ENCODE data around the gene EPS8L2. TPM values are rescaled to one million over a fixed set of nuclear protein-coding genes. Genes with fewer than 3 reads are reported as not detected.

Gene EPS8L2
- total and polyA plus RNA-seq, 9 of the 15 experiments (the other 6 are each of a cell fraction or from before 2014, with no cell fraction given), result 0.75 to 17.0 (median 3.7) TPM

DNA sequence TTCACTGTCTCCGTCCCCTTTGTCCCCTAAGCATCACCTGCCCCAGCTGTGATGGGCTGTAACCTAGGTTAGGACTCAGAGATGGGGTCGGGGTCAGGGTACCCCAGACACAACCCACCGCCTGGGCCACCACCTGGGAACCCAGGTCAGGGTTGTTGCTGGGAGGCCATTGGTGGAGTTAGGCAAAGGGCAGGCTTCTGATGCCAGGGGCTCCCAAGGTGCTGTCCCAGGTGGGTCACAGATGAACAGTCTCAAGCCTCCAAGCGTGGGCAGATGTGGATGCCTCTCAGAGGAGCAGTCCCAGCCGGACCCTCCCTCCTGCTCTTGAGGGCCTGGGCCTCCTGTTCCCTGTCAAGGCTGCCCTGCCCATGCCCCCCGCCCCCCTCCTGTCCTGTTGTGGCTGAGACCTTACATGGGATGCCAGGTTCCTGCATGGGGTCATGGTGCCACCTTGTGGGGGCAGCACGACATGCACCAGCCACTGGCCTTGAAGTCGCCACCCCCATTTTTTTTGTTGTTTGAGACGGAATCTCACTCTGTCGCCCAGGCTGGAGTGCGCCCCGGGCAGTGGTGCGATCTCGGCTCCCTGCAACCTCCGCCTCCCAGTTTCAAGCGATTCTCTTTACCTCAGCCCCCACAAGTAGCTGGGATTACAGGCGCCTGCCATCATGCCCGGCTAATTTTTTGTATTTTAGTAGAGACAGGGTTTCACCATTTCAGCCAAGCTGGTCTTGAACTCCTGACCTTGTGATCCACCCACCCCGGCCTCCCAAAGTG is 59.2 kb downstream of the EPS8L2 start (continued):
- TF ChIP-seq, protein P1, sequence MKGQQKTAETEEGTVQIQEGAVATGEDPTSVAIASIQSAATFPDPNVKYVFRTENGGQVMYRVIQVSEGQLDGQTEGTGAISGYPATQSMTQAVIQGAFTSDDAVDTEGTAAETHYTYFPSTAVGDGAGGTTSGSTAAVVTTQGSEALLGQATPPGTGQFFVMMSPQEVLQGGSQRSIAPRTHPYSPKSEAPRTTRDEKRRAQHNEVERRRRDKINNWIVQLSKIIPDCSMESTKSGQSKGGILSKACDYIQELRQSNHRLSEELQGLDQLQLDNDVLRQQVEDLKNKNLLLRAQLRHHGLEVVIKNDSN (CRISPR knock-in tag; IDR thresholded peaks at IDR 0.05), result no peak
- TF ChIP-seq MED1 (CRISPR knock-in tag; IDR thresholded peaks at IDR 0.05; ENCODE audit: borderline replicate concordance) (no peak), E2F6 (IDR thresholded peaks at IDR 0.05; ENCODE audit: borderline replicate concordance in 1 of 2, extremely low read depth in 1 of 2, insufficient read depth in 1 of 2, insufficient read length in 1 of 2, low read depth in 1 of 2, low read length in 1 of 2, poor library complexity in 1 of 2, severe bottlenecking in 1 of 2) (no peak), TEAD4 (IDR thresholded peaks at IDR 0.05; ENCODE audit: low read length) (no peak), TEAD4 (CRISPR knock-in tag; IDR thresholded peaks at IDR 0.05; ENCODE audit: borderline replicate concordance) (no peak), ZNF239 (CRISPR knock-in tag; IDR thresholded peaks at IDR 0.05) (no peak), HOXB6 (CRISPR knock-in tag; IDR thresholded peaks at IDR 0.05; ENCODE audit: borderline replicate concordance) (no peak), SRSF3 (IDR thresholded peaks at IDR 0.05; ENCODE audit: insufficient read depth, low read length) (no peak), HNRNPL (IDR thresholded peaks at IDR 0.05; ENCODE audit: low read depth, low read length) (no peak), RFX7 (CRISPR knock-in tag; IDR thresholded peaks at IDR 0.05) (no peak), CBFA2T3 (IDR thresholded peaks at IDR 0.05) (no peak), ZNF324 (CRISPR knock-in tag; IDR thresholded peaks at IDR 0.05) (peak; percentile 27; the same call in 1 of the 2 replicates), ZFP1 (CRISPR knock-in tag; IDR thresholded peaks at IDR 0.05) (no peak), HDGF (IDR thresholded peaks at IDR 0.05) (no peak), SOX6 (IDR thresholded peaks at IDR 0.05) (no peak), ERF (CRISPR knock-in tag; IDR thresholded peaks at IDR 0.05) (peak; percentile 82), BRCA1 (IDR thresholded peaks at IDR 0.05) (no peak), BRCA1 (CRISPR knock-in tag; IDR thresholded peaks at IDR 0.05) (no peak), BRD4 (IDR thresholded peaks at IDR 0.05) (no peak), HOMEZ (CRISPR knock-in tag; IDR thresholded peaks at IDR 0.05) (no peak), ZNF23 (CRISPR knock-in tag; IDR thresholded peaks at IDR 0.05) (no peak), NCOA4 (IDR thresholded peaks at IDR 0.05; ENCODE audit: partially characterized antibody) (no peak), ZNF655 (CRISPR knock-in tag; IDR thresholded peaks at IDR 0.05) (0 out of 2 replicates have a peak, but pooled peaks have one; percentile 16), PURB (CRISPR knock-in tag; IDR thresholded peaks at IDR 0.05; ENCODE audit: low read depth) (no peak)
- TF ChIP-seq, protein P2, sequence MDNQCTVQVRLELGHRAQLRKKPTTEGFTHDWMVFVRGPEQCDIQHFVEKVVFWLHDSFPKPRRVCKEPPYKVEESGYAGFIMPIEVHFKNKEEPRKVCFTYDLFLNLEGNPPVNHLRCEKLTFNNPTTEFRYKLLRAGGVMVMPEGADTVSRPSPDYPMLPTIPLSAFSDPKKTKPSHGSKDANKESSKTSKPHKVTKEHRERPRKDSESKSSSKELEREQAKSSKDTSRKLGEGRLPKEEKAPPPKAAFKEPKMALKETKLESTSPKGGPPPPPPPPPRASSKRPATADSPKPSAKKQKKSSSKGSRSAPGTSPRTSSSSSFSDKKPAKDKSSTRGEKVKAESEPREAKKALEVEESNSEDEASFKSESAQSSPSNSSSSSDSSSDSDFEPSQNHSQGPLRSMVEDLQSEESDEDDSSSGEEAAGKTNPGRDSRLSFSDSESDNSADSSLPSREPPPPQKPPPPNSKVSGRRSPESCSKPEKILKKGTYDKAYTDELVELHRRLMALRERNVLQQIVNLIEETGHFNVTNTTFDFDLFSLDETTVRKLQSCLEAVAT (IDR thresholded peaks at IDR 0.05), result no peak
